SK-N-SH treated with all-trans-retinoic acid at 6 μM for 48 hours (cell line): ENCODE results near the gene TRDMT1.

ENCODE experiments used
- ATAC-seq: fragments of 200-7000 bp; cut with Tn5 transposase; 3 replicates; pipeline ENCODE4 v1.9.1; 2020; ENCODE audit warnings: mild to moderate bottlenecking, moderate library complexity
- ARNTL ChIP-seq: fragments of 450-650 bp; formaldehyde crosslinking; IDR thresholded peaks from 2 replicates; pipeline ENCODE4 v1.5.0; 2020; ENCODE audit warnings: low read depth, mild to moderate bottlenecking, moderate library complexity, borderline replicate concordance
- CSDC2 ChIP-seq: fragments of 250-450 bp; sonication (Bioruptor Pico); IDR thresholded peaks from 2 replicates; pipeline ENCODE4 v1.5.0; 2020; ENCODE audit warnings: mild to moderate bottlenecking, moderate library complexity
- ESRRG ChIP-seq: fragments of 250-450 bp; sonication (Bioruptor Pico); IDR thresholded peaks from 2 replicates; pipeline ENCODE4 v1.6.1; 2021; ENCODE audit warnings: mild to moderate bottlenecking
- GLIS3 ChIP-seq: fragments of 250-450 bp; sonication (Bioruptor Pico); IDR thresholded peaks from 2 replicates; pipeline ENCODE4 v1.5.0; 2020; ENCODE audit warnings: mild to moderate bottlenecking, moderate library complexity
- ISL1 ChIP-seq: fragments of 250-450 bp; sonication (Bioruptor Pico); IDR thresholded peaks from 2 replicates; pipeline ENCODE4 v2.1.2; 2022; ENCODE audit warnings: mild to moderate bottlenecking, moderate library complexity
- OSR1 ChIP-seq: fragments of 250-450 bp; sonication (Bioruptor Pico); IDR thresholded peaks from 2 replicates; pipeline ENCODE4 v1.8.0; 2022; ENCODE audit warnings: moderate library complexity, mild to moderate bottlenecking, inconsistent platforms
- PPARA ChIP-seq: fragments of 250-450 bp; sonication (Bioruptor Pico); IDR thresholded peaks from 2 replicates; pipeline ENCODE4 v1.5.0; 2020; ENCODE audit warnings: mild to moderate bottlenecking, borderline replicate concordance
- RARB ChIP-seq: fragments of 250-450 bp; sonication (Bioruptor Pico); IDR thresholded peaks from 2 replicates; pipeline ENCODE4 v1.8.0; 2021; ENCODE audit warnings: mild to moderate bottlenecking, moderate library complexity
- SNAI2 ChIP-seq: fragments of 250-450 bp; sonication (Bioruptor Pico); IDR thresholded peaks from 2 replicates; pipeline ENCODE4 v1.5.0; 2020; ENCODE audit warnings: mild to moderate bottlenecking, moderate library complexity
- TCF4 ChIP-seq: fragments of 250-450 bp; sonication (Bioruptor Pico); IDR thresholded peaks from 2 replicates; pipeline ENCODE4 v1.8.0; 2021; ENCODE audit warnings: mild to moderate bottlenecking, moderate library complexity, borderline replicate concordance
- TOX ChIP-seq: fragments of 250-450 bp; sonication (Bioruptor Pico); IDR thresholded peaks from 2 replicates; pipeline ENCODE4 v1.8.0; 2021; ENCODE audit warnings: mild to moderate bottlenecking, moderate library complexity, borderline replicate concordance
- ZC3H10 ChIP-seq: fragments of 250-450 bp; sonication (Bioruptor Pico); IDR thresholded peaks from 2 replicates; pipeline ENCODE4 v1.5.1; 2021; ENCODE audit warnings: mild to moderate bottlenecking, moderate library complexity
- ZNF565 ChIP-seq: fragments of 450-650 bp; formaldehyde crosslinking; conservative IDR thresholded peaks from 2 replicates; pipeline ENCODE4 v1.5.0; 2020; ENCODE audit warnings: low read depth, mild to moderate bottlenecking, moderate library complexity
- ZNF70 ChIP-seq: fragments of 450-650 bp; formaldehyde crosslinking; IDR thresholded peaks from 2 replicates; pipeline ENCODE4 v1.5.0; 2020; ENCODE audit warnings: mild to moderate bottlenecking, moderate library complexity
- ZNF8 ChIP-seq: fragments of 450-650 bp; formaldehyde crosslinking; IDR thresholded peaks from 2 replicates; pipeline ENCODE4 v1.5.0; 2020; ENCODE audit warnings: mild to moderate bottlenecking, moderate library complexity
- TF ChIP-seq, protein P1 (sequence below): fragments of 250-450 bp; sonication (Bioruptor Pico); IDR thresholded peaks from 2 replicates; pipeline ENCODE4 v1.8.0; 2021; ENCODE audit warnings: low read depth, mild to moderate bottlenecking, moderate library complexity, borderline replicate concordance
- TF ChIP-seq, protein P2 (sequence below): fragments of 250-450 bp; sonication (Bioruptor Pico); IDR thresholded peaks from 2 replicates; pipeline ENCODE4 v1.8.0; 2020; ENCODE audit warnings: mild to moderate bottlenecking, moderate library complexity, borderline replicate concordance
- TF ChIP-seq, protein P3 (sequence below): fragments of 250-450 bp; sonication (Bioruptor Pico); IDR thresholded peaks from 2 replicates; pipeline ENCODE4 v1.5.1; 2020; ENCODE audit warnings: low read depth, mild to moderate bottlenecking, moderate library complexity
- TF ChIP-seq, protein P4 (sequence below): fragments of 250-450 bp; sonication (Bioruptor Pico); IDR thresholded peaks from 2 replicates; pipeline ENCODE4 v1.5.1; 2021; ENCODE audit warnings: mild to moderate bottlenecking, moderate library complexity

The TRDMT1 gene

DNA sequence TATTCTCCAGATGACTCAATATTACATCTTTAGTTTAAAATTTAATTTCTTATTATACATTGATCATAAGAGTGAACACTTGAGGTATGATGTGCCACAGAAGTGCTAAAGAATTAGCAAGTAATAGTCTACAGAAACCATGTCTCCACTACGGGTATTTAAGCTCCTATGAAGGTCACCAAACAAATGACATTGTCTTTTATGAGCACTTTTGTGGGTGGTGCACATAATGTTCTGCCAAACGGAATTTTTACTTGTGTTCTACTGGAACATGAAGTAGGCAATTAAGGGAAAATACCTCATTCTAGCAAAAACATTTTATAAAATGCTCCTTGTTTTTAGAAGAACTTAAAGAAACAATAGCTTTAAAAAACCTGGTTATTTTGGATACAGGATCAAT is 44.4 kb downstream of the TRDMT1 start:
- ATAC-seq: no peak
- no peak for TF ChIP-seq ZNF565 (CRISPR knock-in tag)
- TF ChIP-seq ESRRG: no peak
- no peak for TF ChIP-seq ISL1 (CRISPR knock-in tag)
- TF ChIP-seq ZNF70: no peak
- TF ChIP-seq, protein P1, sequence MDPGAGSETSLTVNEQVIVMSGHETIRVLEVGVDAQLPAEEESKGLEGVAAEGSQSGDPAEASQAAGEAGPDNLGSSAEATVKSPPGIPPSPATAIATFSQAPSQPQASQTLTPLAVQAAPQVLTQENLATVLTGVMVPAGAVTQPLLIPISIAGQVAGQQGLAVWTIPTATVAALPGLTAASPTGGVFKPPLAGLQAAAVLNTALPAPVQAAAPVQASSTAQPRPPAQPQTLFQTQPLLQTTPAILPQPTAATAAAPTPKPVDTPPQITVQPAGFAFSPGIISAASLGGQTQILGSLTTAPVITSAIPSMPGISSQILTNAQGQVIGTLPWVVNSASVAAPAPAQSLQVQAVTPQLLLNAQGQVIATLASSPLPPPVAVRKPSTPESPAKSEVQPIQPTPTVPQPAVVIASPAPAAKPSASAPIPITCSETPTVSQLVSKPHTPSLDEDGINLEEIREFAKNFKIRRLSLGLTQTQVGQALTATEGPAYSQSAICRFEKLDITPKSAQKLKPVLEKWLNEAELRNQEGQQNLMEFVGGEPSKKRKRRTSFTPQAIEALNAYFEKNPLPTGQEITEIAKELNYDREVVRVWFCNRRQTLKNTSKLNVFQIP: no peak
- no peak for TF ChIP-seq GLIS3 (CRISPR knock-in tag)
- no peak for TF ChIP-seq ZNF8
- TF ChIP-seq ZC3H10 (CRISPR knock-in tag): no peak
- TF ChIP-seq RARB: no peak
- TF ChIP-seq TOX (CRISPR knock-in tag): no peak
- no peak for TF ChIP-seq ARNTL (CRISPR knock-in tag)
- no peak for TF ChIP-seq OSR1 (CRISPR knock-in tag)
- no peak for TF ChIP-seq SNAI2 (CRISPR knock-in tag)
- no peak for TF ChIP-seq TCF4
- TF ChIP-seq PPARA: no peak
- TF ChIP-seq, protein P2, sequence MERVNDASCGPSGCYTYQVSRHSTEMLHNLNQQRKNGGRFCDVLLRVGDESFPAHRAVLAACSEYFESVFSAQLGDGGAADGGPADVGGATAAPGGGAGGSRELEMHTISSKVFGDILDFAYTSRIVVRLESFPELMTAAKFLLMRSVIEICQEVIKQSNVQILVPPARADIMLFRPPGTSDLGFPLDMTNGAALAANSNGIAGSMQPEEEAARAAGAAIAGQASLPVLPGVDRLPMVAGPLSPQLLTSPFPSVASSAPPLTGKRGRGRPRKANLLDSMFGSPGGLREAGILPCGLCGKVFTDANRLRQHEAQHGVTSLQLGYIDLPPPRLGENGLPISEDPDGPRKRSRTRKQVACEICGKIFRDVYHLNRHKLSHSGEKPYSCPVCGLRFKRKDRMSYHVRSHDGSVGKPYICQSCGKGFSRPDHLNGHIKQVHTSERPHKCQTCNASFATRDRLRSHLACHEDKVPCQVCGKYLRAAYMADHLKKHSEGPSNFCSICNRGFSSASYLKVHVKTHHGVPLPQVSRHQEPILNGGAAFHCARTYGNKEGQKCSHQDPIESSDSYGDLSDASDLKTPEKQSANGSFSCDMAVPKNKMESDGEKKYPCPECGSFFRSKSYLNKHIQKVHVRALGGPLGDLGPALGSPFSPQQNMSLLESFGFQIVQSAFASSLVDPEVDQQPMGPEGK (CRISPR knock-in tag): no peak
- TF ChIP-seq, protein P3, sequence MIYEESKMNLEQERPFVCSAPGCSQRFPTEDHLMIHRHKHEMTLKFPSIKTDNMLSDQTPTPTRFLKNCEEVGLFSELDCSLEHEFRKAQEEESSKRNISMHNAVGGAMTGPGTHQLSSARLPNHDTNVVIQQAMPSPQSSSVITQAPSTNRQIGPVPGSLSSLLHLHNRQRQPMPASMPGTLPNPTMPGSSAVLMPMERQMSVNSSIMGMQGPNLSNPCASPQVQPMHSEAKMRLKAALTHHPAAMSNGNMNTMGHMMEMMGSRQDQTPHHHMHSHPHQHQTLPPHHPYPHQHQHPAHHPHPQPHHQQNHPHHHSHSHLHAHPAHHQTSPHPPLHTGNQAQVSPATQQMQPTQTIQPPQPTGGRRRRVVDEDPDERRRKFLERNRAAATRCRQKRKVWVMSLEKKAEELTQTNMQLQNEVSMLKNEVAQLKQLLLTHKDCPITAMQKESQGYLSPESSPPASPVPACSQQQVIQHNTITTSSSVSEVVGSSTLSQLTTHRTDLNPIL: no peak
- TF ChIP-seq, protein P4, sequence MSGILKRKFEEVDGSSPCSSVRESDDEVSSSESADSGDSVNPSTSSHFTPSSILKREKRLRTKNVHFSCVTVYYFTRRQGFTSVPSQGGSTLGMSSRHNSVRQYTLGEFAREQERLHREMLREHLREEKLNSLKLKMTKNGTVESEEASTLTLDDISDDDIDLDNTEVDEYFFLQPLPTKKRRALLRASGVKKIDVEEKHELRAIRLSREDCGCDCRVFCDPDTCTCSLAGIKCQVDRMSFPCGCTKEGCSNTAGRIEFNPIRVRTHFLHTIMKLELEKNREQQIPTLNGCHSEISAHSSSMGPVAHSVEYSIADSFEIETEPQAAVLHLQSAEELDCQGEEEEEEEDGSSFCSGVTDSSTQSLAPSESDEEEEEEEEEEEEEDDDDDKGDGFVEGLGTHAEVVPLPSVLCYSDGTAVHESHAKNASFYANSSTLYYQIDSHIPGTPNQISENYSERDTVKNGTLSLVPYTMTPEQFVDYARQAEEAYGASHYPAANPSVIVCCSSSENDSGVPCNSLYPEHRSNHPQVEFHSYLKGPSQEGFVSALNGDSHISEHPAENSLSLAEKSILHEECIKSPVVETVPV (CRISPR knock-in tag): no peak

DNA sequence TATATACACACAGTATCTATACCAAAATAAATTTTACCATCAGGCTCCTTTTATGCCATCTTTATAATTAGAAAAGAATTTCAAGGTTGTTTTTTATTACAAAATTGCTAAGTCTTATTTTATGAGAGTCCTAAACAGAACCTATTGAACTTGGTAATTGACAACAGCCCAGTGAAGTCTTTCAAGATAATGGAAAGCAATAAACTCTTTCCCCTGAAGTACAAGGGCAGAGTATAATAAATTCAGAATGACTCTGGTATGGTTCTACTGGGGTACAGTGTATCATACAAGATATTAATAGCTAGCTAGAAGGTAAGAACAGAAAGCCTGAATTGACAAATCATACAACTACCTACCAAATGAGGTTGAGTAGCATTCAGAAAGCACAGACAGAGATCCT is 45.6 kb downstream of the TRDMT1 start:
- ATAC-seq: no peak
- TF ChIP-seq, protein P4 (CRISPR knock-in tag): no peak
- no peak for TF ChIP-seq ZNF70

DNA sequence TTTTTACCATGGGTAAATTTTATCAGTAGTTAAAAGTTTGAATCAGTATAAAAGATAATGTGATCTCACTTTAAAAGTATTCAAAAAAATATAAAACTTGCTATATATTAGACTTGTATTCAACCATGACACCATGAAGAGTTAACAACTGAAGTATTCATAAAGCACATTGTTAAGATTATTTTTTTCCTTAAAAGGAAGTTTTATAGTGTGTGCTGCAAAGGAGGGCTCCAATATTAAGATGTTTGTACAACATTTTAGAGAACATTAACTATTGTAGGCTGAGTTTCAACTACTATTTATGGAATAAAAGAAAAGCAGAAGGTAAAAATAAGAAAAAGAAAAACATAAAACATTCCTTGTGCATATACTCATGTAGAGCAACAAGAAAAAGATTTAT is 47.4 kb downstream of the TRDMT1 start:
- no peak for TF ChIP-seq RARB
- ATAC-seq: no peak

DNA sequence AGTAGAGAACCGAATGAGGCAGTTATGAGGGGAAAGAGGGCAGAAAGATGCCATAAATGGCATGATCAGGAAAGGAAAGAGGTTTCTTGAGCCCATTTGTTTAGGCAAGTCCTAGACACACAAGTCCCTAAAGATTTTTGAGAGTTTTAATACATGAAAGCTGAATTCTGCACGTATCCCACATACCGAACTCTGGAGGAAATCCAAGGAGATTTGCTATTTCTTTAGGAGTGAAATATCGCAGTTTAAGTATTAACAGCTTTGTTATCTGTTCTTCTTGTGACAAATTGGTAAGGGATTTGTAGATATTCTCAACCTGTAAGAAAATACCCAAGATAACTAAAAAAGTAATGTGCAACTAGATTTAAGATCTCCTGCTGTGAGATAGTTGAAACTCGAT is 48.2 kb downstream of the TRDMT1 start:
- no peak for ATAC-seq

More for the DNA sequence above, 48.2 kb downstream of the TRDMT1 start:
- TF ChIP-seq ZNF8 (no peak), CSDC2 (no peak), ESRRG (no peak), GLIS3 (CRISPR knock-in tag) (no peak)
- TF ChIP-seq, protein P4 (CRISPR knock-in tag): no peak
